WTC11 (cell line): ENCODE results near the gene SELENOK. TPM values are rescaled to one million over a fixed set of nuclear protein-coding genes. Genes with fewer than 3 reads are reported as not detected.

Experiments
- ATAC-seq: fragments of 200-7000 bp; cut with Tn5 transposase; 2 replicates; pipeline ENCODE4 v1.10.0; 2021; ENCODE audit warnings: mild to moderate bottlenecking, moderate library complexity
- CTCF ChIA-PET: fragments of 300-600 bp; sonication (Branson Sonifier 250); formaldehyde crosslinking; loops from one replicate; lab custom pipeline; 2021; ENCODE audit warnings: antibody characterized with exemption; lab: Charles Lee
- POLR2A ChIA-PET: fragments of 350-600 bp; sonication (Branson Sonifier 250); formaldehyde crosslinking; loops from one replicate; lab custom pipeline; 2021; ENCODE audit warnings: antibody characterized with exemption; lab: Charles Lee
- DNase-seq: peaks from one replicate; pipeline ENCODE4 v3.0.0; 2021; ENCODE audit warnings: low spot score
- H3K27ac Mint-ChIP-seq: 2 replicates; pipeline ENCODE4 v1.8.0; 2021; ENCODE audit warnings: mixed read lengths
- H3K27me3 Mint-ChIP-seq: 2 replicates; pipeline ENCODE4 v1.8.0; 2021; ENCODE audit warnings: low read depth, mild to moderate bottlenecking, moderate library complexity, mixed read lengths
- H3K36me3 Mint-ChIP-seq: 2 replicates; pipeline ENCODE4 v1.8.0; 2021; ENCODE audit warnings: mixed read lengths
- H3K4me1 Mint-ChIP-seq: 2 replicates; pipeline ENCODE4 v1.8.0; 2022; ENCODE audit warnings: mixed read lengths
- H3K4me3 Mint-ChIP-seq: 2 replicates; pipeline ENCODE4 v1.8.0; 2021; ENCODE audit warnings: mild to moderate bottlenecking, moderate library complexity, mixed read lengths
- H3K9me3 Mint-ChIP-seq: 2 replicates; pipeline ENCODE4 v1.8.0; 2021; ENCODE audit warnings: mixed read lengths
- E2F5 ChIP-seq: sonication (generic); formaldehyde crosslinking; IDR thresholded peaks from 2 replicates; pipeline ENCODE4 v1.8.1; 2022; ENCODE audit warnings: mild to moderate bottlenecking, moderate library complexity, missing genetic modification reagents
- ELF4 ChIP-seq: sonication (generic); formaldehyde crosslinking; IDR thresholded peaks from 2 replicates; pipeline ENCODE4 v1.8.1; 2022; ENCODE audit warnings: low read depth, mild to moderate bottlenecking, moderate library complexity, missing genetic modification reagents
- EMX1 ChIP-seq: fragments of 250-450 bp; sonication (Bioruptor Pico); IDR thresholded peaks from 2 replicates; pipeline ENCODE4 v1.8.0; 2021; ENCODE audit warnings: mild to moderate bottlenecking
- FOXK1 ChIP-seq: sonication (generic); formaldehyde crosslinking; IDR thresholded peaks from 2 replicates; pipeline ENCODE4 v1.8.0; 2022; ENCODE audit warnings: mild to moderate bottlenecking, moderate library complexity, missing genetic modification reagents
- FOXP4 ChIP-seq: sonication (generic); formaldehyde crosslinking; IDR thresholded peaks from 2 replicates; pipeline ENCODE4 v1.8.0; 2022; ENCODE audit warnings: mild to moderate bottlenecking, missing genetic modification reagents
- GRHL2 ChIP-seq: fragments of 250-450 bp; sonication (Bioruptor Pico); IDR thresholded peaks from 2 replicates; pipeline ENCODE4 v1.8.0; 2022; ENCODE audit warnings: mild to moderate bottlenecking, moderate library complexity; ENCODE audit not compliant: insufficient replicate concordance, severe bottlenecking
- HMGXB4 ChIP-seq: sonication (generic); formaldehyde crosslinking; IDR thresholded peaks from 2 replicates; pipeline ENCODE4 v1.8.1; 2023; ENCODE audit warnings: mild to moderate bottlenecking, moderate library complexity, missing genetic modification reagents
- NFE2L1 ChIP-seq: sonication (generic); formaldehyde crosslinking; IDR thresholded peaks from 2 replicates; pipeline ENCODE4 v1.8.1; 2023; ENCODE audit warnings: missing genetic modification reagents
- PRDM15 ChIP-seq: sonication (generic); formaldehyde crosslinking; IDR thresholded peaks from 2 replicates; pipeline ENCODE4 v1.8.0; 2022; ENCODE audit warnings: missing genetic modification reagents
- RORB ChIP-seq: fragments of 250-450 bp; sonication (Bioruptor Pico); IDR thresholded peaks from 2 replicates; pipeline ENCODE4 v1.9.0; 2021; ENCODE audit warnings: mild to moderate bottlenecking
- ZNF121 ChIP-seq: sonication (generic); formaldehyde crosslinking; IDR thresholded peaks from 2 replicates; pipeline ENCODE4 v1.8.0; 2023; ENCODE audit warnings: missing genetic modification reagents
- ZNF281 ChIP-seq: sonication (generic); formaldehyde crosslinking; IDR thresholded peaks from 2 replicates; pipeline ENCODE4 v1.8.0; 2023; ENCODE audit warnings: mild to moderate bottlenecking, missing genetic modification reagents
- total RNA-seq: library from RNA; stranded (reverse); gene quantifications from 3 replicates; pipeline ENCODE4 v1.2.3, GENCODE V29; 2021
- TF ChIP-seq, protein P1 (sequence below): fragments of 250-450 bp; sonication (Bioruptor Pico); IDR thresholded peaks from 2 replicates; pipeline ENCODE4 v1.9.0; 2021; ENCODE audit warnings: mild to moderate bottlenecking, borderline replicate concordance
- TF ChIP-seq, protein P2 (sequence below): sonication (generic); formaldehyde crosslinking; IDR thresholded peaks from 2 replicates; pipeline ENCODE4 v1.8.0; 2022; ENCODE audit warnings: mild to moderate bottlenecking, missing genetic modification reagents
- TF ChIP-seq, protein P3 (sequence below): fragments of 200-600 bp; IDR thresholded peaks from 2 replicates; pipeline ENCODE4 v1.8.0; 2022; ENCODE audit warnings: antibody characterized with exemption
- TF ChIP-seq, protein P4 (sequence below): sonication (generic); formaldehyde crosslinking; IDR thresholded peaks from 2 replicates; pipeline ENCODE4 v1.8.0; 2023; ENCODE audit warnings: missing genetic modification reagents

The SELENOK gene
- total RNA-seq, 1 experiment from 2014 or later: 38.7 TPM

DNA sequence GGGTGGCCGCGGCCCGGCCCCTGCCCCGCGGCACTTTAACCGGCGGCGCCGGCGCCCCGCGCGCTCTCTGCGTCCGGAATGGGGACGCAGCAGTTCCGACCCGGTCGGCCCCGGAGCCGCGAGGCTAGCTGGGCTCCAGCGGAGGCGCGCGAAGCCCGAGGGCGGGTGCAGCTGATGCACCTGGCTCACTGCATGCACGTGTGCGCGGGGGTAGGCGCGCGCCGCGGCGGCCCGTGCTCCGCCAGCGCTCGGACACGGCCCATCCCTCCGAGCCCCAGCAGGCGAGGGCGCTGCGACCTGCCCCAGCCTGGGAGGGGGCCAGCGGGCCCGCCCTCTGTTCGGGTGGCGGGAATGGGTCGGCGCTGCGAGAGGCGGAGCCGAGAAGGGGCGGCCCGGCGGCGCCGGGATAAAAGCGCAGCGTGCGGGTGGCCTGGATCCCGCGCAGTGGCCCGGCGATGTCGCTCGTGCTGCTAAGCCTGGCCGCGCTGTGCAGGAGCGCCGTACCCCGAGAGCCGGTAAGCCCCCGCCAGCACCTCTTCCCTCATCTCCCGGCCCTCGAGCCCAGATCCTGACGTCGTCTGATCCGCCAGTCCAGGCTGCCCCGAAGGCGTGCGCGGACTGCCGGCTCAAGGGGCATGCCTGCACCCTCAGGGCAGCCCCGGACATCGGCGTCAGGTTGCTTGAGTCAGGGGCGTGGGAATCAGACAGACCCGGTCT lies 45.4 kb downstream of the SELENOK start, which contains the start of the genes CHDH and IL17RB (continued):
- TF ChIP-seq, protein P1, sequence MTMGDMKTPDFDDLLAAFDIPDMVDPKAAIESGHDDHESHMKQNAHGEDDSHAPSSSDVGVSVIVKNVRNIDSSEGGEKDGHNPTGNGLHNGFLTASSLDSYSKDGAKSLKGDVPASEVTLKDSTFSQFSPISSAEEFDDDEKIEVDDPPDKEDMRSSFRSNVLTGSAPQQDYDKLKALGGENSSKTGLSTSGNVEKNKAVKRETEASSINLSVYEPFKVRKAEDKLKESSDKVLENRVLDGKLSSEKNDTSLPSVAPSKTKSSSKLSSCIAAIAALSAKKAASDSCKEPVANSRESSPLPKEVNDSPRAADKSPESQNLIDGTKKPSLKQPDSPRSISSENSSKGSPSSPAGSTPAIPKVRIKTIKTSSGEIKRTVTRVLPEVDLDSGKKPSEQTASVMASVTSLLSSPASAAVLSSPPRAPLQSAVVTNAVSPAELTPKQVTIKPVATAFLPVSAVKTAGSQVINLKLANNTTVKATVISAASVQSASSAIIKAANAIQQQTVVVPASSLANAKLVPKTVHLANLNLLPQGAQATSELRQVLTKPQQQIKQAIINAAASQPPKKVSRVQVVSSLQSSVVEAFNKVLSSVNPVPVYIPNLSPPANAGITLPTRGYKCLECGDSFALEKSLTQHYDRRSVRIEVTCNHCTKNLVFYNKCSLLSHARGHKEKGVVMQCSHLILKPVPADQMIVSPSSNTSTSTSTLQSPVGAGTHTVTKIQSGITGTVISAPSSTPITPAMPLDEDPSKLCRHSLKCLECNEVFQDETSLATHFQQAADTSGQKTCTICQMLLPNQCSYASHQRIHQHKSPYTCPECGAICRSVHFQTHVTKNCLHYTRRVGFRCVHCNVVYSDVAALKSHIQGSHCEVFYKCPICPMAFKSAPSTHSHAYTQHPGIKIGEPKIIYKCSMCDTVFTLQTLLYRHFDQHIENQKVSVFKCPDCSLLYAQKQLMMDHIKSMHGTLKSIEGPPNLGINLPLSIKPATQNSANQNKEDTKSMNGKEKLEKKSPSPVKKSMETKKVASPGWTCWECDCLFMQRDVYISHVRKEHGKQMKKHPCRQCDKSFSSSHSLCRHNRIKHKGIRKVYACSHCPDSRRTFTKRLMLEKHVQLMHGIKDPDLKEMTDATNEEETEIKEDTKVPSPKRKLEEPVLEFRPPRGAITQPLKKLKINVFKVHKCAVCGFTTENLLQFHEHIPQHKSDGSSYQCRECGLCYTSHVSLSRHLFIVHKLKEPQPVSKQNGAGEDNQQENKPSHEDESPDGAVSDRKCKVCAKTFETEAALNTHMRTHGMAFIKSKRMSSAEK (CRISPR knock-in tag): no peak
- peak; percentile 87 for TF ChIP-seq NFE2L1
- TF ChIP-seq, protein P2, sequence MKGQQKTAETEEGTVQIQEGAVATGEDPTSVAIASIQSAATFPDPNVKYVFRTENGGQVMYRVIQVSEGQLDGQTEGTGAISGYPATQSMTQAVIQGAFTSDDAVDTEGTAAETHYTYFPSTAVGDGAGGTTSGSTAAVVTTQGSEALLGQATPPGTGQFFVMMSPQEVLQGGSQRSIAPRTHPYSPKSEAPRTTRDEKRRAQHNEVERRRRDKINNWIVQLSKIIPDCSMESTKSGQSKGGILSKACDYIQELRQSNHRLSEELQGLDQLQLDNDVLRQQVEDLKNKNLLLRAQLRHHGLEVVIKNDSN (CRISPR knock-in tag): peak; percentile 66; the same call in 1 of the 2 replicates
- TF ChIP-seq E2F5 (CRISPR knock-in tag): peak; percentile 99
- peak; percentile 89; the same call in 1 of the 2 replicates for TF ChIP-seq ELF4 (CRISPR knock-in tag)
- TF ChIP-seq FOXK1 (CRISPR knock-in tag): peak; percentile 87
- TF ChIP-seq GRHL2 (CRISPR knock-in tag): no peak
- TF ChIP-seq FOXP4 (CRISPR knock-in tag): peak; percentile 93
- TF ChIP-seq, protein P3, sequence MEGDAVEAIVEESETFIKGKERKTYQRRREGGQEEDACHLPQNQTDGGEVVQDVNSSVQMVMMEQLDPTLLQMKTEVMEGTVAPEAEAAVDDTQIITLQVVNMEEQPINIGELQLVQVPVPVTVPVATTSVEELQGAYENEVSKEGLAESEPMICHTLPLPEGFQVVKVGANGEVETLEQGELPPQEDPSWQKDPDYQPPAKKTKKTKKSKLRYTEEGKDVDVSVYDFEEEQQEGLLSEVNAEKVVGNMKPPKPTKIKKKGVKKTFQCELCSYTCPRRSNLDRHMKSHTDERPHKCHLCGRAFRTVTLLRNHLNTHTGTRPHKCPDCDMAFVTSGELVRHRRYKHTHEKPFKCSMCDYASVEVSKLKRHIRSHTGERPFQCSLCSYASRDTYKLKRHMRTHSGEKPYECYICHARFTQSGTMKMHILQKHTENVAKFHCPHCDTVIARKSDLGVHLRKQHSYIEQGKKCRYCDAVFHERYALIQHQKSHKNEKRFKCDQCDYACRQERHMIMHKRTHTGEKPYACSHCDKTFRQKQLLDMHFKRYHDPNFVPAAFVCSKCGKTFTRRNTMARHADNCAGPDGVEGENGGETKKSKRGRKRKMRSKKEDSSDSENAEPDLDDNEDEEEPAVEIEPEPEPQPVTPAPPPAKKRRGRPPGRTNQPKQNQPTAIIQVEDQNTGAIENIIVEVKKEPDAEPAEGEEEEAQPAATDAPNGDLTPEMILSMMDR: no peak
- TF ChIP-seq, protein P4, sequence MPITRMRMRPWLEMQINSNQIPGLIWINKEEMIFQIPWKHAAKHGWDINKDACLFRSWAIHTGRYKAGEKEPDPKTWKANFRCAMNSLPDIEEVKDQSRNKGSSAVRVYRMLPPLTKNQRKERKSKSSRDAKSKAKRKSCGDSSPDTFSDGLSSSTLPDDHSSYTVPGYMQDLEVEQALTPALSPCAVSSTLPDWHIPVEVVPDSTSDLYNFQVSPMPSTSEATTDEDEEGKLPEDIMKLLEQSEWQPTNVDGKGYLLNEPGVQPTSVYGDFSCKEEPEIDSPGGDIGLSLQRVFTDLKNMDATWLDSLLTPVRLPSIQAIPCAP: peak; percentile 85
- peak; percentile 88 for TF ChIP-seq ZNF121 (CRISPR knock-in tag)
- TF ChIP-seq RORB: no peak
- no peak for TF ChIP-seq EMX1 (CRISPR knock-in tag)

GRCh38 chr3:53845881-53846133 lies 45.9 kb downstream of the SELENOK start:
- Mint-ChIP-seq H3K4me3 (peak overlapping the region; percentile 68), H3K27ac (no peak overlapping the region), H3K9me3 (no peaks in the 10 kb centered on the region), H3K27me3 (peaks cover 18% of the 10 kb centered on the region), H3K4me1 (peaks cover 40% of the 10 kb centered on the region), H3K36me3 (no peaks in the 10 kb centered on the region; the same call in 1 of the 2 replicates)
- peak; percentile 14 for ATAC-seq
- CTCF ChIA-PET: interaction anchor here (0.8 to 1.3 kb wide), 6 partner anchors 10 to 142 kb away, joined by 3 to 4 read pairs (median 3); partner anchors contain the start of gene SELENOK
- TF ChIP-seq ZNF281 (CRISPR knock-in tag): no peak
- 0 out of 2 replicates have a peak, but pooled peaks have one; percentile 23 for TF ChIP-seq HMGXB4
- no peak for TF ChIP-seq PRDM15
- DNase-seq: no peak
- POLR2A ChIA-PET: interaction anchor here (0.7 kb wide), 1 partner anchor 11 kb away, joined by 3 read pairs; no protein-coding TSS in a partner anchor
